Fibroblast of peridontal ligament (primary cell): Measurements from ENCODE around the gene MANBA.
"Not testable (repeated sequence)": the region's sequence is repeated elsewhere in the genome, so short reads cannot be mapped to it uniquely, and the experiment has no call there.

Source experiments
- DNase-seq: peaks from one replicate; pipeline ENCODE4 v3.0.0-alpha.2; 2010; ENCODE audit errors: extremely low read depth

The MANBA gene

GRCh38 chr4:102620697-102621497 lies 139.9 kb downstream of the MANBA start:
- peak; percentile 85 for DNase-seq

GRCh38 chr4:102619776-102620631 lies 140.8 kb downstream of the MANBA start:
- peak; percentile 46 for DNase-seq

- not testable (repeated sequence) for DNase-seq
These were observed 141.7 kb downstream of the MANBA start for GRCh38 chr4:102619021-102619420.

- no peak for DNase-seq
These were observed 144.1 kb downstream of the MANBA start for GRCh38 chr4:102616636-102617035.

GRCh38 chr4:102614801-102615200 lies 146.0 kb downstream of the MANBA start:
- no peak for DNase-seq

- no peak for DNase-seq
These were observed 147.9 kb downstream of the MANBA start for GRCh38 chr4:102612824-102613366.

GRCh38 chr4:102612210-102612609 lies 148.6 kb downstream of the MANBA start:
- no peak for DNase-seq

GRCh38 chr4:102610476-102610875 lies 150.3 kb downstream of the MANBA start:
- DNase-seq, result no peak

GRCh38 chr4:102610007-102610406 lies 150.8 kb downstream of the MANBA start:
- peak; percentile 33 for DNase-seq

- peak; percentile 12 for DNase-seq
These were observed 152.6 kb downstream of the MANBA start for GRCh38 chr4:102608190-102608589.

GRCh38 chr4:102606846-102607450 lies 153.8 kb downstream of the MANBA start:
- no peak for DNase-seq

- no peak for DNase-seq
These were observed 154.5 kb downstream of the MANBA start for GRCh38 chr4:102606261-102606660.

- no peak for DNase-seq
These were observed 156.4 kb downstream of the MANBA start for GRCh38 chr4:102604222-102604940.

- no peak for DNase-seq
These were observed 159.1 kb downstream of the MANBA start for GRCh38 chr4:102601586-102602227.

- no peak for DNase-seq
These were observed 160.1 kb downstream of the MANBA start for GRCh38 chr4:102600689-102601088.

GRCh38 chr4:102599886-102600285 lies 160.9 kb downstream of the MANBA start:
- DNase-seq, result no peak

- no peak for DNase-seq
These were observed 161.3 kb downstream of the MANBA start for GRCh38 chr4:102599455-102599854.

GRCh38 chr4:102598762-102599374 lies 161.9 kb downstream of the MANBA start:
- peak; percentile 25 for DNase-seq

GRCh38 chr4:102598086-102598761 lies 162.5 kb downstream of the MANBA start:
- DNase-seq, result peak; percentile 10

- DNase-seq, result no peak
These were observed 164.2 kb downstream of the MANBA start for GRCh38 chr4:102596532-102596931.
